Sigmoid colon (tissue), 7 donors: ENCODE measurements around the gene OR11A1. TPM values are rescaled to one million over a fixed set of nuclear protein-coding genes. Genes with fewer than 3 reads are reported as not detected.

Source experiments
- DNase-seq: peaks from one replicate; pipeline ENCODE4 v3.0.0-alpha.2; 2019
- H3K27ac ChIP-seq, 4 donors: fragments of 200-600 bp; sonication (generic); one replicate each; pipeline ENCODE4 v1.5.1; 2016 to 2019; ENCODE audit warnings: mild to moderate bottlenecking in 1 of 4
- H3K27me3 ChIP-seq, 3 donors: fragments of 200-600 bp; sonication (generic); one replicate each; pipeline ENCODE4 v1.5.1; 2019; ENCODE audit warnings: mild to moderate bottlenecking in 1 of 3
- H3K36me3 ChIP-seq, 4 donors: fragments of 200-600 bp; sonication (generic); one replicate each; pipeline ENCODE4 v1.5.1; 2016 to 2019
- H3K4me1 ChIP-seq, 4 donors: fragments of 200-600 bp; sonication (generic); one replicate each; pipeline ENCODE4 v1.5.1; 2017 to 2019
- H3K4me3 ChIP-seq, 4 donors: fragments of 200-600 bp; sonication (generic); one replicate each; pipeline ENCODE4 v1.5.1; 2017 to 2019; ENCODE audit warnings: mild to moderate bottlenecking in 2 of 4, moderate library complexity in 1 of 4
- H3K9me3 ChIP-seq, 4 donors: fragments of 200-600 bp in 3 of 4; sonication (generic) in 3 of 4; one replicate each; pipeline versions ENCODE4 v1.5.1 to v1.6.1; 2013 to 2019
- EP300 ChIP-seq, 4 donors: sonication (generic); formaldehyde crosslinking; IDR thresholded peaks; one replicate each; pipeline ENCODE4 v1.6.1; 2017; ENCODE audit warnings: antibody characterized with exemption in 4 of 4
- POLR2A ChIP-seq, 2 donors: fragments of 450-650 bp; IDR thresholded peaks; one replicate each; pipeline ENCODE4 v1.6.1; 2016; ENCODE audit warnings: antibody characterized with exemption in 2 of 2, mild to moderate bottlenecking in 2 of 2, moderate library complexity in 2 of 2
- POLR2AphosphoS5 ChIP-seq, 4 donors: sonication (generic); formaldehyde crosslinking; IDR thresholded peaks; one replicate each; pipeline ENCODE4 v1.6.1; 2017; ENCODE audit warnings: antibody characterized with exemption in 4 of 4
- WGBS, 2 donors: extraction: QIAGEN DNeasy Blood & Tissue Kit; methylation state at CpG; one replicate each; pipeline ENCODE4 v1.1.7; 2013; 5-methylcytosine and 5-hydroxymethylcytosine counted together
- intact Hi-C: fragments of 100-400 bp; cut with DNase I; formaldehyde crosslinking; loops from one replicate; pipeline ENCODE4 v1.15.1; 2023
- polyA plus RNA-seq, 3 donors: library from polyadenylated mRNA; stranded (reverse); fragments of 200-250 nt; gene quantifications; one replicate each; pipeline ENCODE4 v1.2.3, GENCODE V29; 2013
- total RNA-seq, 4 donors: library from RNA; depleted of rRNA; stranded (reverse); fragments of >200 nt; gene quantifications; one replicate each; pipeline ENCODE4 v1.1.0, GENCODE V29; 2016
- TF ChIP-seq, protein P1 (sequence below), 4 experiments: fragments of 450-650 bp in 3 of 4; fragments of 200-600 bp in 1 of 4; IDR thresholded peaks; one replicate each; pipeline ENCODE4 v1.5.1; 2016 to 2019; ENCODE audit warnings: antibody characterized with exemption in 4 of 4, mild to moderate bottlenecking in 3 of 4, moderate library complexity in 2 of 4
- donor health status: healthy with polysubstance abuse.
- donor health status: Bipolar disorder and iron deficiency.
- donor health status: healthy.

The OR11A1 gene
- total RNA-seq (not detected), polyA plus RNA-seq (not detected)

GRCh38 chr6:29456971-29457370 lies at the start of gene OR11A1, which contains the start of gene OR2H1:
Gene OR11A1 (minus strand): TSS chr6:29457071. CDS start chr6:29427641, 29,430 bp downstream.
Gene OR2H1 (plus strand): TSS chr6:29457155. CDS start chr6:29461770, 4,615 bp downstream.
- WGBS, 2 donors = 47 to 64% methylated on average over 2 of the region's 2 CpGs
- Histone ChIP-seq H3K9me3 (no peaks in the 10 kb centered on the region), H3K27ac (no peak within 1 kb of the TSS), H3K4me3 (no peak within 1 kb of the TSS), H3K36me3 (no peaks in the 10 kb centered on the region), H3K27me3 (no peaks in the 10 kb centered on the region), H3K4me1 (no peaks in the 10 kb centered on the region)
- TF ChIP-seq EP300 (IDR thresholded peaks at IDR 0.05) = no peak
- TF ChIP-seq POLR2A (IDR thresholded peaks at IDR 0.05) = no peak
- TF ChIP-seq, protein P1, sequence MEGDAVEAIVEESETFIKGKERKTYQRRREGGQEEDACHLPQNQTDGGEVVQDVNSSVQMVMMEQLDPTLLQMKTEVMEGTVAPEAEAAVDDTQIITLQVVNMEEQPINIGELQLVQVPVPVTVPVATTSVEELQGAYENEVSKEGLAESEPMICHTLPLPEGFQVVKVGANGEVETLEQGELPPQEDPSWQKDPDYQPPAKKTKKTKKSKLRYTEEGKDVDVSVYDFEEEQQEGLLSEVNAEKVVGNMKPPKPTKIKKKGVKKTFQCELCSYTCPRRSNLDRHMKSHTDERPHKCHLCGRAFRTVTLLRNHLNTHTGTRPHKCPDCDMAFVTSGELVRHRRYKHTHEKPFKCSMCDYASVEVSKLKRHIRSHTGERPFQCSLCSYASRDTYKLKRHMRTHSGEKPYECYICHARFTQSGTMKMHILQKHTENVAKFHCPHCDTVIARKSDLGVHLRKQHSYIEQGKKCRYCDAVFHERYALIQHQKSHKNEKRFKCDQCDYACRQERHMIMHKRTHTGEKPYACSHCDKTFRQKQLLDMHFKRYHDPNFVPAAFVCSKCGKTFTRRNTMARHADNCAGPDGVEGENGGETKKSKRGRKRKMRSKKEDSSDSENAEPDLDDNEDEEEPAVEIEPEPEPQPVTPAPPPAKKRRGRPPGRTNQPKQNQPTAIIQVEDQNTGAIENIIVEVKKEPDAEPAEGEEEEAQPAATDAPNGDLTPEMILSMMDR (IDR thresholded peaks at IDR 0.05) = no peak
- no peak for TF ChIP-seq POLR2AphosphoS5 (IDR thresholded peaks at IDR 0.05)
- intact Hi-C loops = no loop called here
- no peak for DNase-seq

- Histone ChIP-seq H3K4me1 (no peaks in the 10 kb centered on the region), H3K27me3 (peaks cover 0 to 6% (median 0%) of the 10 kb centered on the region in 3 donors), H3K4me3 (no peak overlapping the region), H3K9me3 (no peaks in the 10 kb centered on the region), H3K36me3 (no peaks in the 10 kb centered on the region), H3K27ac (no peak overlapping the region)
- no peak for DNase-seq
- TF ChIP-seq POLR2AphosphoS5 (IDR thresholded peaks at IDR 0.05) (no peak), EP300 (IDR thresholded peaks at IDR 0.05) (no peak), POLR2A (IDR thresholded peaks at IDR 0.05) (no peak)
- TF ChIP-seq, protein P1 (IDR thresholded peaks at IDR 0.05) = no peak
- intact Hi-C loops = no loop called here
- WGBS, 2 donors = 65 to 81% methylated on average over 11 of the region's 11 CpGs
Observed at GRCh38 chr6:29506446-29507067, 49.7 kb upstream of the OR11A1 start.

DNA sequence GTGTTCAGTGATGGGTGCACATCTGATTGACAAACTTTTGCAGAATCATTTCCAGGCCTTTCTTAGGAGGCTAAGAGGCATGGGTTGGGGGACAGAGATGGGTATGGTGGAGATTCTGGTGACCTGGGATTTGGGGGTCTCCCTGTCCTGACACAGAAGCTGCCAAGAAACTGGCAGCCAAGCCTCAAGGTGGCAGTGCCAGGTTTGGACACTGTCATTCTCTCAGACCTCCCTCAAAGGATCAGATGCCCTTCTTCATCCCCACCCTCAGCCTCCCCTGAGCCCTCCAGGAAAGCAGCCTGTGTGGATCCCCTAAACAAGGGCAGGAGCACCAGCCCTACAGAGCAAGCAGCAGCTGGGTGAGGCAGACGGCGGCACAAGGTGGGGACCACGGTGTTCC lies 48.9 kb upstream of the OR11A1 start:
- Histone ChIP-seq H3K27me3 (peaks cover 0 to 7% (median 0%) of the 10 kb centered on the region in 3 donors), H3K36me3 (no peaks in the 10 kb centered on the region), H3K4me3 (no peak overlapping the region), H3K27ac (no peak overlapping the region), H3K4me1 (no peaks in the 10 kb centered on the region), H3K9me3 (no peaks in the 10 kb centered on the region)
- TF ChIP-seq EP300 (IDR thresholded peaks at IDR 0.05) = no peak
- TF ChIP-seq POLR2A (IDR thresholded peaks at IDR 0.05) = no peak
- TF ChIP-seq, protein P1 (IDR thresholded peaks at IDR 0.05) = no peak
- no peak for TF ChIP-seq POLR2AphosphoS5 (IDR thresholded peaks at IDR 0.05)
- intact Hi-C loops = no loop called here
- DNase-seq = no peak
- WGBS, 2 donors = 92 to 95% methylated on average over 3 of the region's 3 CpGs

DNA sequence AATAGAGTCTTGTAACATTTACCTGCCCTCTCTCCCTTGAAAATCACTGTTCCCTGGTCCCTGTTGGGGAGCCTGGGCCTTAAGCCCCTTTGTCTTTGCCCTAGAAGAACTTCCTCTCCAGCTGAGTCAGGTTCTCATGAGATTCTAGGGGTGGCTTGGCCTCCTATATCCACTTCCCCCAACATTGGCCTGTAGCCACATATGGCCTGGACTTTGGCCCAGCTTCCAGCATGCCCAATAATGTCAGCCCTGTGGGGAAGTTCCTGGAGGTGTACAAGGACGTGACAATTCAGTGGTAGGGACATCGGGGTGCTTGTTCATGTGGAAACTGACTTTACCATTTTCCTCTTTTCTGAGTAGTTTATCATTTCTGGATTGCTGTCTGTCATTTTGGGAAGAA lies 48.1 kb upstream of the OR11A1 start:
- Histone ChIP-seq H3K4me3 (no peak overlapping the region), H3K27me3 (peaks cover 0 to 13% (median 0%) of the 10 kb centered on the region in 3 donors), H3K9me3 (no peaks in the 10 kb centered on the region), H3K27ac (no peak overlapping the region), H3K4me1 (no peaks in the 10 kb centered on the region), H3K36me3 (no peaks in the 10 kb centered on the region)
- 39 to 76% methylated on average over 2 of the region's 2 CpGs for WGBS, 2 donors
- intact Hi-C loops = no loop called here
- TF ChIP-seq POLR2AphosphoS5 (IDR thresholded peaks at IDR 0.05) (no peak), POLR2A (IDR thresholded peaks at IDR 0.05) (no peak), EP300 (IDR thresholded peaks at IDR 0.05) (no peak)
- TF ChIP-seq, protein P1 (IDR thresholded peaks at IDR 0.05) = no peak
- no peak for DNase-seq
